Astrocyte of the cerebellum (primary cell): ENCODE measurements around the gene CCDC149.

ENCODE experiments used
- DNase-seq: peaks from one replicate; pipeline ENCODE4 v3.0.0-alpha.2; 2011; ENCODE audit warnings: low read depth
- H3K4me3 ChIP-seq: 2 replicates; pipeline ENCODE4 v1.5.1; 2011; ENCODE audit warnings: mild to moderate bottlenecking, low read depth, low read length, moderate library complexity
- in situ Hi-C: cut with HindIII; loops from 2 replicates; pipeline ENCODE4 v1.10.0; 2017; ENCODE audit warnings: low sequenced_read_pairs
- TF ChIP-seq, protein P1 (sequence below): IDR thresholded peaks from 2 replicates; pipeline ENCODE4 v1.5.1; 2012; ENCODE audit warnings: low read length, low read depth, moderate library complexity, mild to moderate bottlenecking; ENCODE audit errors: missing control alignments

The CCDC149 gene

DNA sequence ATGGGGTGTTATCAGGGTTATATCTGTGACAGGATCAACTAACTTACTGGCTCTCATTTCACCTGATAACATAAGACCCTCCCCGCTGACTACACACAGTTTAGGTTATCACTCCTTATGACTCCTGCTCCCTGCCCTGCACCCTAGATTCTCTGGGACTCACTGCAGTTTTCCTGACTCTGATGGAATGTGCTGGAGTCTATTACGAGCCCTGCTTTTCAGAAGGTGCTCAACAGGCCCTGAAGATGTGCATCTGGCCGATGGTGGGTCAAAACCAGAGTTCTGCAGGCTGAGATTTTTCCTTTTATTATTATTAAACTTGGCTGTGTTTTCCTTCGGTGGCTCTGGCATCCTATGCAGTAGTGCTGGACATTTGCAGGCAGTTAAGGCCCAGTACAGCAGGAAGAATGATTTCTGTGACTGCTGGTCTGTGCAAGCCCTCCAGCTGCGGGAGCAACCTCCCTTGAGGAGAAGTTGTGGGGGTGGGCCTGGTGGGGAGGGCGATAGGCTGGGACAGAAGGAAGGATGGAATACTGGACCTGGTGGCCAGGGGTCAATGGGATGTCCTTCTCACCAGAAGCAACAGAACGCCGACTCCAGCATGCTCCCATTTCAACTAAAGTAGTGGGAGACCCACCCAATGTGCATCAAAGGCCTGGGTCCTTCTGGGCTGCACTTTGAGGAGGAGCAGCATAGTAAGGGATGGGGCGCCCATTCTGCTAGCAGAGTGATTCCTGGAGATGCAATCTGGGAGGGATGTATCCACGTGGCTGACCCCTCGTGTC lies 106.4 kb downstream of the CCDC149 start:
- in situ Hi-C loops = no loop called here

DNA sequence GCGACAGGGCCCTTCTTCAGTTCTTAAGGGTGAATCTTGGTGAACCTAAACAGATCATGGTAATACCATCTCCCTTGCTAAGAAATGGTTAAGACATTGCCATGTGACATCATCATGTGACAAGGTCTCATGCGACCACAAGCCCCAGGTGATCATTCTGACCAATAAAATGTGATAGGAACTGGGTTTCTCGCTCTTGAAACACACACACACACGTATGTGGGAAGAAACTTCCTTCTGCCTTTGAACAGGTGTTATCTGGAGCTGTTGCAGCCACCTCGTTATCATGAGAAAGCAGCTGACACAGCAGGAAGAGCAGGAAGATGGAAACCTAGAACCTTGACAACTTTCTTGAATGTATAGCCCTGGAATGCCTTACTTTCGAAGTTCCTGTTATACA lies 107.3 kb downstream of the CCDC149 start:
- DNase-seq = no peak
- in situ Hi-C loops = no loop called here
- no peak overlapping the region for H3K4me3 ChIP-seq
- TF ChIP-seq, protein P1, sequence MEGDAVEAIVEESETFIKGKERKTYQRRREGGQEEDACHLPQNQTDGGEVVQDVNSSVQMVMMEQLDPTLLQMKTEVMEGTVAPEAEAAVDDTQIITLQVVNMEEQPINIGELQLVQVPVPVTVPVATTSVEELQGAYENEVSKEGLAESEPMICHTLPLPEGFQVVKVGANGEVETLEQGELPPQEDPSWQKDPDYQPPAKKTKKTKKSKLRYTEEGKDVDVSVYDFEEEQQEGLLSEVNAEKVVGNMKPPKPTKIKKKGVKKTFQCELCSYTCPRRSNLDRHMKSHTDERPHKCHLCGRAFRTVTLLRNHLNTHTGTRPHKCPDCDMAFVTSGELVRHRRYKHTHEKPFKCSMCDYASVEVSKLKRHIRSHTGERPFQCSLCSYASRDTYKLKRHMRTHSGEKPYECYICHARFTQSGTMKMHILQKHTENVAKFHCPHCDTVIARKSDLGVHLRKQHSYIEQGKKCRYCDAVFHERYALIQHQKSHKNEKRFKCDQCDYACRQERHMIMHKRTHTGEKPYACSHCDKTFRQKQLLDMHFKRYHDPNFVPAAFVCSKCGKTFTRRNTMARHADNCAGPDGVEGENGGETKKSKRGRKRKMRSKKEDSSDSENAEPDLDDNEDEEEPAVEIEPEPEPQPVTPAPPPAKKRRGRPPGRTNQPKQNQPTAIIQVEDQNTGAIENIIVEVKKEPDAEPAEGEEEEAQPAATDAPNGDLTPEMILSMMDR = no peak

More for the DNA sequence above, 106.4 kb downstream of the CCDC149 start:
- no peak for DNase-seq
- TF ChIP-seq, protein P1 = no peak
- H3K4me3 ChIP-seq = no peak overlapping the region

DNA sequence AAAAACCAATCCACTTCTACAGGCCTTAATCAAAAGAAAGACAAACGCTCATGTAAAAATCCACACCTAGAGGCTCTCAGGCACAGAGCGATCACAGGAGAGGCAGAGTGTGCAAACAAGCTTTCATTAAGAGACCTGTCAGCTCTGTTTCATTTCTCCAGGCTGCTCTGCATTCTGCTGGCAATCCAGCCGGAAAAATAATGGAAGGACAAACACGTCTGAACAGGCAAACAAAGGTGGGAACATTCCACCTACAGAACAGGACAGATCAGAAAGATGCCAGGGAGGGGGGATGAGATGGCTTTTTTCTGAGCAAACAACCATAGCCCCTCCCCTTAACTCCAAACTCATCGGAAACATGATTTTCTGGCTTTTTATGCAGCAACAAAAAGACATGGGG lies 107.8 kb downstream of the CCDC149 start:
- TF ChIP-seq, protein P1 = no peak
- no peak for DNase-seq
- no peak overlapping the region for H3K4me3 ChIP-seq
- in situ Hi-C loops = no loop called here

DNA sequence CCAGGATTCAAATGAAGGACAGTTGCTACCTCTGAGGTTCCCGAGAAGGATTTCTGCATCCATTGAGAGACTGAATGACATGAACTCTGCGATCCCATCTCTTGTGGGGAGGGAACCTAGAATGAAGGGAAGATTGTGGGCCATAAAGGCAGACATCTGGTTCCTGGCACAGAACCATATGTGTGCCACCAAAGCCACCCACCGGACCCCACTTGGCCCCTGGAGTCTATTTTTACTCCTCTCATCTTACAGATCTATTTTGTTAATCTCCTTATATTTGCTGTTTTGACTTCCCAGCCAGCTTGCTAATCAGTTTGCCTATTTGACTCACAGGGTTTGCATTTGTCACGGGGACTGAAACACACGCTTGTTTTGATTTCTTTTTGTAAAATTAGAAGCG lies 110.2 kb downstream of the CCDC149 start:
- in situ Hi-C loops = no loop called here
- H3K4me3 ChIP-seq = no peak overlapping the region
- TF ChIP-seq, protein P1 = no peak
- DNase-seq = peak; percentile 5

DNA sequence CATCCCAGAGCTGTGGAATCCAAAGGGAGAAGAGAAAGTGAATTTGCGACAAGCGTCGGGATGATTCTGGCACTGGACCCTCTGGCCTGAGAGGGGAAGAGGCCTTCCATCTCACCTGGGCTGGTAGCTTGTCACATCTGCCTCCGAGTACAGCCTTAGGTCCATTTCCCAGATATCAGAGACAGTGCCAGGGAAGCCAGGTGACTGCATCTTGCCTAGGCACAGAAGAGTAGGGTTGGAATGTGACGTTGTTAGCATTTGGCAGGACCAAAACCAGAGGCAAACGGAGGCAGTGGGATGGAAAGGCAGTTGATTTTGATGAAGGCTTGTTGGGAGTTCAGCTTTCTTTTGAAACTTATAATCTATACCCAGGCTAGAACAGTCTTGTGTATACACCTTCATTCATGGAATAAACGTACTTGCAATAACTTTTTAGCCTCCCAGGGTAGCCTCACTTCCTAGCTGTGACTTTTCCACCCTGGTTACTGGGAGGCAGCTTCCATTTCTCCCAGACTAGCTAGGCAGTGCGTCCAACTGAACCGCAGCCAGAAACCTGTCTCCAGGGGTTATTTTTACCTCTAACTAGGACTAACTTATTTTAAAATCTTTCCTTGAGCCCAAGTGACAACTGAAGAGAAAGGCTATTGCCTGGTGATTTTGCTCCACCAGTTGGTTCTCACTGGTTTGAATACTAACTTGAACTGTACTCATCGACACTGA lies 111.5 kb downstream of the CCDC149 start:
- in situ Hi-C loops = no loop called here
- H3K4me3 ChIP-seq = no peak overlapping the region
- TF ChIP-seq, protein P1 = no peak
- DNase-seq = no peak

DNA sequence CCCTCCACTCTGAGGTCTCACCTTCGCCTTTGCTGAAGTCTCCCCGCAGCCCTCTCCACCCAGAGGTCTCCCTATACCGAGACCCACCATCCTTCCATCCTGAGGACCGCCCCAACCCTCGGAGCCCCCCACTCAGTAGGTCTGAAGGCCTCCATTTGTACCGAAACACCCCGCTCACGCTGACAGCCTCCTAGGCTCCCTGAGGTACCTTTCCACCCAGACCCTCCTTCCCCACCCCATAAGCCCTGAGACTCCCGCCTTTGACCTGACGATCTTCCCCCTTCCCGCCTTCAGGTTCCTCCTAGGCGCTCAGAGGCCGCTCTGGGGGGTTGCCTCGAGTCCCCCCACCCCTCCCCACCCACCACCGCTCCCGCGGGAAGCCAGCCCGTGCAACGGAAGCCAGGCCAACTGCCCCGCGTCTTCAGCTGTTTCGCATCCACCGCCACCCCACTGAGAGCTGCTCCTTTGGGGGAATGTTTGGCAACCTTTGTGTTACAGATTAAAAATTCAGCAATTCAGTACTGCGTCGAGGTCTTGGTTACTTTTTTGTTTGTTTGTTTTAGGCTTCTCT lies 112.4 kb downstream of the CCDC149 start:
- DNase-seq = no peak
- H3K4me3 ChIP-seq = peak overlapping the region; percentile 19
- TF ChIP-seq, protein P1 = no peak
- in situ Hi-C loops = no loop called here
